IPS DF 6.9 (cell line): ENCODE measurements around the gene CELA2B.
"Not testable (repeated sequence)": the region's sequence is repeated elsewhere in the genome, so short reads cannot be mapped to it uniquely, and the experiment has no call there.

Experiments
- DNase-seq: peaks from one replicate; pipeline ENCODE4 v3.0.0-alpha.2; 2013; ENCODE audit warnings: low read depth, low spot score
- H3K27ac ChIP-seq: one replicate; pipeline ENCODE4 v1.5.1; 2013; ENCODE audit warnings: low read length, control low read depth
- H3K27me3 ChIP-seq: 2 replicates; pipeline ENCODE4 v1.6.1; 2013; ENCODE audit warnings: mild to moderate bottlenecking, low read length; ENCODE audit not compliant: control insufficient read depth, insufficient read depth
- H3K36me3 ChIP-seq: 2 replicates; pipeline ENCODE4 v1.6.1; 2013; ENCODE audit warnings: low read length; ENCODE audit not compliant: control insufficient read depth, insufficient read depth
- H3K4me1 ChIP-seq: 2 replicates; pipeline ENCODE4 v1.6.1; 2013; ENCODE audit warnings: low read length; ENCODE audit not compliant: control insufficient read depth, insufficient read depth
- H3K4me3 ChIP-seq: 2 replicates; pipeline ENCODE4 v1.5.1; 2013; ENCODE audit warnings: mild to moderate bottlenecking, low read length
- H3K9me3 ChIP-seq: 2 replicates; pipeline ENCODE4 v1.6.1; 2013; ENCODE audit warnings: low read length, inconsistent platforms; ENCODE audit not compliant: control insufficient read depth, insufficient read depth
- WGBS: extraction: QIAGEN DNeasy Blood & Tissue Kit; methylation state at CpG from one replicate; pipeline ENCODE4 v1.1.7; 2013; ENCODE audit warnings: mixed read lengths, missing lambda C conversion rate; ENCODE audit not compliant: insufficient read length, insufficient coverage; 5-methylcytosine and 5-hydroxymethylcytosine counted together

The CELA2B gene

GRCh38 chr1:15475752-15476314 lies at the start of gene CELA2B:
TSS of gene CELA2B (plus strand) at chr1:15476104. CDS start at chr1:15476126, 22 bp downstream.
- Histone ChIP-seq H3K27ac (no peak within 1 kb of the TSS), H3K36me3 (no peaks in the 10 kb centered on the region), H3K9me3 (no peaks in the 10 kb centered on the region), H3K4me3 (no peak within 1 kb of the TSS), H3K4me1 (no peaks in the 10 kb centered on the region), H3K27me3 (no peaks in the 10 kb centered on the region)
- no CpG with 5 or more reads among the region's 5 CpGs for WGBS
- no peak for DNase-seq

DNA sequence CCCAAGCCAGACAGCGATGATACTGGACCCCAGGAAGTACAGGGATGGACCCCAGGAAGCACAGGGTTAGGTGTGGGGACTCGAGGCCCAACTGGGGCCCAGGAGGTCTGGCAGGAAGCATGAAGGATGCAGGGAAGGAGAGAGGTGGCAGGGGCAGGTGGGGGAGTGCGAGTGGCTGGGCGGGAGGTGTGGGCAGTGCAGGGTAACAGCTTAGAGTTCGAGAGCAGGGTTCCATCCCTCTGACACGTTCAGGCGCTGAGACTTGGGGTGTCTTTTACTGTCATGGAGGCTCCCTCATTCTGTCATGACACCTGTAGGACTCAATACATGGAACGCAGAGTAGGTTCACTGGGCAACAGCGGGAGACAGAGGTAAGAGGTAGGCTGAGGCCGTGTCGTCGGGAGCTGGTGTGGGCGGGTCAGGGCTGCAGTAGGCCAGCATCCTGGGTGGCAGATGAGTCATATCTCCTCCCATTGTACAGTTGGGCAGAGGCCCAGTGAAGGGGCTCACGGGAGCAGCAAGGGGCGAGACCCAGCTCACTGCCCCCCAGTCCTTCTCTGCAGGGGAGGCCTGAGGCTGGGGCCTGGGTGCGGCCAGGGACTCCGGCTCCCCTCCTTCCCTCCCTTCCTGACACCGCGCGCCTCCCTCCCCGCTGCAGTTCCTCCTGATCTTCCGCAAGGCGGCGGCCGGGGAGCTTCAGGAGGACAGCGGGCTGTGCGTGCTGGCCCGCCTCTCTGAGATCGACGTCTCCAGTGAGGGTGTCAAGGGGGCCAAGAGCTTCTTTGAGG lies 49.2 kb upstream of the CELA2B start:
- Histone ChIP-seq H3K27ac (no peak overlapping the region), H3K27me3 (no peaks in the 10 kb centered on the region), H3K9me3 (no peaks in the 10 kb centered on the region), H3K4me3 (no peak overlapping the region), H3K4me1 (no peaks in the 10 kb centered on the region), H3K36me3 (no peaks in the 10 kb centered on the region; the same call in 1 of the 2 replicates)
- DNase-seq, result no peak
- no CpG with 5 or more reads among the region's 30 CpGs for WGBS

- no CpG with 5 or more reads among the region's 6 CpGs for WGBS
- no peaks in the 10 kb centered on the region for H3K27me3 ChIP-seq
- no peak overlapping the region for H3K4me3 ChIP-seq
- H3K27ac ChIP-seq, result no peak overlapping the region
- DNase-seq, result no peak
- H3K4me1 ChIP-seq, result no peaks in the 10 kb centered on the region
- no peaks in the 10 kb centered on the region; the same call in 1 of the 2 replicates for H3K36me3 ChIP-seq
- no peaks in the 10 kb centered on the region for H3K9me3 ChIP-seq
These were observed 48.6 kb upstream of the CELA2B start for GRCh38 chr1:15427280-15427666.

DNA sequence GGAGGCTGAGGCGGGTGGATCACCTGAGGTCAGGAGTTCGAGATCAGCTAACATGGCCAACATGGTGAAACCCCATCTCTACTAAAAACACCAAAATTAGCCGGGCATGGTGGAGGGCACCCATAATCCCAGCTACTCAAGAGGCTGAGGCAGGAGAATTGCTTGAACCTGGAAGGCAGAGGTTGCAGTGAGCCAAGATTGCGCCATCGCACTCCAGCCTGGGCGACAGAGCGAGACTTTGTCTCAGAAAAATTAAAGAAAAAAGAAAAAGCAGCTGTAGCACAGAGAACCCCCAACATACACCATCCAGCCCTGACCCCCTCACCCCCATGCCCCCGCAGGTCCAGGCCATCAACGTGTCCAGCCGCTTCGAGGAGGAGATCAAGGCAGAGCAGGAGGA lies 47.7 kb upstream of the CELA2B start:
- not testable (repeated sequence) for H3K27ac ChIP-seq, H3K9me3 ChIP-seq, H3K4me3 ChIP-seq, H3K4me1 ChIP-seq, H3K27me3 ChIP-seq, DNase-seq, H3K36me3 ChIP-seq
- no CpG with 5 or more reads among the region's 11 CpGs for WGBS

DNA sequence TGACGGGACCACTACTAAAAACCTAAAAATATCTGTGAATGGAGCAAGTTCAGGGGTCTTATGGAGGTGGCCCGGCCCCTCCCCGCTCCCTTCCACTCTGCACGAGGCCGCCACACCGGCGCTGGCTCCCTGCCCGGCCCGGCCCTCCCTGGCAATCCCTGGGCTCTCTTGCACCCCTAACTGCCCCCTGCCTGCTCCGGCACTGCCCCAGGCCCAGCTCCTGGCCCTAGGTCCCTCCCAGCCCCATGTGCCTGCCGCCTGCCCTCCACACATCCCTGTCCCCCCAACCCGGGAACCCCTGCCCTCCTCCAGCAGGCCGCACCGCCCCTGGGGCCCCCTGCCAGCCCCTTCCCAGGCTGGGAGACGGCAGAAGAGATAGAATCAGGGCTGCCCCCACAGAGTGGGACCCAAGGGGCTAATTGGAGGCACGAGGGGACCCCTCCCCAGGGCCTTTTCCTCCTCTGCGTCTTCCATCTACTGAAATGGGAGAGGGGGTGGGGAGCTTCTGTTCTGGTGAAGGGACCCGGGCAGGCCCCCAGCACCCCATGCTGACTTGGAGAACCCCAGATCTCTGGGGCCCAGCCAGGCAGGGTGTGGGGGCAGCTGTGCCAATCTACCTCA lies 47.0 kb upstream of the CELA2B start:
- WGBS, result no CpG with 5 or more reads among the region's 18 CpGs
- DNase-seq, result no peak
- Histone ChIP-seq H3K27ac (no peak overlapping the region), H3K27me3 (no peaks in the 10 kb centered on the region), H3K36me3 (no peaks in the 10 kb centered on the region; the same call in 1 of the 2 replicates), H3K4me1 (no peaks in the 10 kb centered on the region), H3K4me3 (no peak overlapping the region), H3K9me3 (no peaks in the 10 kb centered on the region)

GRCh38 chr1:15429701-15430149 lies 46.2 kb upstream of the CELA2B start:
- H3K27ac ChIP-seq, result no peak overlapping the region
- WGBS, result no CpG with 5 or more reads among the region's 19 CpGs
- H3K36me3 ChIP-seq, result no peaks in the 10 kb centered on the region; the same call in 1 of the 2 replicates
- DNase-seq, result no peak
- no peaks in the 10 kb centered on the region for H3K4me1 ChIP-seq
- no peaks in the 10 kb centered on the region for H3K9me3 ChIP-seq
- no peaks in the 10 kb centered on the region for H3K27me3 ChIP-seq
- H3K4me3 ChIP-seq, result no peak overlapping the region

DNA sequence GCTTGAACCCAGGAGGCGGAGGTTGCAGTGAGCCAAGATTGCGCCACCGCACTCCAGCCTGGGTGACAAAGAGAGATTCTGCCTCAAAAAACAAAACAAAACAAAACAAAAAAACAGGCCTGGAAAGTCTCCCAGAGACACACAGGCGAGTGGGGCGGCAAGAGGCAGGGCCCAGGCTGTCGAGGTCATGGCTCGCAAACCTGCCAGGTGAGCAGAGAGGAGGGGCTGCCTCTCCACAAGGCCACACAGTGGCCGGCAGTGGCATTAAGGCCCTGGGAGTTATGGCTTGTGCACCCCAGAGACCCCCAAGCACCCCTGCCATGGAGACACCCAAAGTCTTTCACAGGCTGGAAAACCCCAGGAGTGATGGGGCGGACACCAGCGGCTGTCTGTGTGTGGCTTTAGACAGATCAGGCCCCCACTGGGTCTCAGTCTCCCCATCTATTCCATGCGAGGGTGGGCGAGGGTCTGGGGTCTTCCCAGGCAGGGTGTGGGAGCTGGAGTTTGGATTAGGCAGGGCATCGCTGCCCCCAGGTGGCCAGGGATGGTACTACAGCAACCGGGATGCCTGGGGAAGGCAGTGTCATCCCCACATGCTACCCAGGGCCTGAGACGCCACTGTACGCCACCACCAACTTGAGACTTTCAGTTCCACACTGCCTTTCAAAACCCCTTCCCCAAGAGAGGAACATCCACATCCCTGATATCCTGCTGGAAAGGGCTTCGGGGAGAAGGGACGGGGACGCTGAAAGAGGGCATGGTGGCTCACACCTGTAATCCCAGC lies 44.9 kb upstream of the CELA2B start:
- peak; percentile 67 for DNase-seq
- H3K9me3 ChIP-seq, result no peaks in the 10 kb centered on the region
- no peaks in the 10 kb centered on the region for H3K4me1 ChIP-seq
- no CpG with 5 or more reads among the region's 19 CpGs for WGBS
- H3K27ac ChIP-seq, result no peak overlapping the region
- no peaks in the 10 kb centered on the region for H3K27me3 ChIP-seq
- H3K36me3 ChIP-seq, result no peaks in the 10 kb centered on the region; the same call in 1 of the 2 replicates
- no peak overlapping the region for H3K4me3 ChIP-seq

DNA sequence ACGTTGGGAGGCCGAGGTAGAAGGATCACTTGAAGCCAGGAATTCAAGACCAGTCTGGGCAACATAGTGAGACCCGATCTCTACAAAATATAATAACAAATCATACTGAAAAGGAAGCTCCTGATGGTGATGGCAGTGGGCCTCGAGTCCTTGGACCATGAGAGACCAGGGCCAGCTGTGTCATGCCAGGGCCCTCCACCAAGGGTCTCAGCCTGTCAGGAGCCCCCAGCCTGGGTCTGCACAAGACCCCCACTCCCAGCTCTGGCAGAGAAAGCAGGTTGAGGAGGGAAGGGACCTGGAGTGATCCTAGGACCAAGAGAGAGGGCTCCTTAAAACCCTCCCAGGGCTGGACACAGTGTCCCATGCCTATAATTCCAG lies 44.3 kb upstream of the CELA2B start:
- H3K27me3 ChIP-seq, result no peaks in the 10 kb centered on the region
- no CpG with 5 or more reads among the region's 4 CpGs for WGBS
- no peak overlapping the region for H3K27ac ChIP-seq
- no peaks in the 10 kb centered on the region for H3K9me3 ChIP-seq
- H3K4me1 ChIP-seq, result no peaks in the 10 kb centered on the region
- H3K4me3 ChIP-seq, result no peak overlapping the region
- H3K36me3 ChIP-seq, result no peaks in the 10 kb centered on the region
- no peak for DNase-seq

GRCh38 chr1:15432324-15432723 lies 43.6 kb upstream of the CELA2B start:
- WGBS, result no CpG with 5 or more reads among the region's 9 CpGs
- Histone ChIP-seq H3K36me3 (no peaks in the 10 kb centered on the region), H3K9me3 (no peaks in the 10 kb centered on the region)

GRCh38 chr1:15433471-15433870 lies 42.4 kb upstream of the CELA2B start:
- Histone ChIP-seq H3K4me1 (no peaks in the 10 kb centered on the region), H3K9me3 (no peaks in the 10 kb centered on the region), H3K36me3 (no peaks in the 10 kb centered on the region), H3K27me3 (no peaks in the 10 kb centered on the region), H3K27ac (no peak overlapping the region), H3K4me3 (no peak overlapping the region)
- WGBS, result no CpG with 5 or more reads among the region's 9 CpGs
- DNase-seq, result no peak

More at GRCh38 chr1:15432324-15432723, 43.6 kb upstream of the CELA2B start:
- H3K27me3 ChIP-seq, result no peaks in the 10 kb centered on the region
- no peak overlapping the region for H3K27ac ChIP-seq
- H3K4me3 ChIP-seq, result no peak overlapping the region
- H3K4me1 ChIP-seq, result no peaks in the 10 kb centered on the region
- no peak for DNase-seq
